Measurements from ENCODE around the gene HAUS7. TPM values are rescaled to one million over a fixed set of nuclear protein-coding genes. Genes with fewer than 3 reads are reported as not detected.

The HAUS7 gene
- total and polyA plus RNA-seq, 5 donors from 2014 or later = 28.0 to 43.1 (median 34.4) TPM

- no peaks in the 10 kb centered on the region for H3K36me3 ChIP-seq (ENCODE audit: control insufficient read depth, insufficient read depth, low read length)
- H3K27ac ChIP-seq (ENCODE audit: insufficient read depth, low read length, poor library complexity, severe bottlenecking) = no peak overlapping the region
- ATAC-seq (ENCODE audit: low read depth in 2 of 2) = no peak
- DNase-seq = no peak
- no peaks in the 10 kb centered on the region for H3K9me3 ChIP-seq (ENCODE audit: control insufficient read depth in 2 of 2, low read length in 2 of 2)
- Mint-ChIP-seq H3K9me3 (peaks cover 0 to 2% (median 0%) of the 10 kb centered on the region in 7 donors), H3K4me1 (peaks cover 0 to 5% (median 0%) of the 10 kb centered on the region in 4 donors), H3K4me3 (no peak overlapping the region), H3K36me3 (no peaks in the 10 kb centered on the region), H3K27ac (no peak overlapping the region), H3K27me3 (peaks cover under 1% of the 10 kb centered on the region)
- no peak overlapping the region for H3K4me3 ChIP-seq (ENCODE audit: low read depth, low read length)
- H3K4me1 ChIP-seq (ENCODE audit: control insufficient read depth, insufficient read depth, low read length, poor library complexity, severe bottlenecking) = no peaks in the 10 kb centered on the region
- H3K27me3 ChIP-seq (ENCODE audit: control insufficient read depth, insufficient read depth, low read length) = no peaks in the 10 kb centered on the region
These were observed 42.9 kb upstream of the HAUS7 start for GRCh38 chrX:153513265-153513664.

GRCh38 chrX:153512501-153512893 lies 42.1 kb upstream of the HAUS7 start:
- no peaks in the 10 kb centered on the region for H3K9me3 ChIP-seq (ENCODE audit: control insufficient read depth in 2 of 2, low read length in 2 of 2)
- peaks cover 0 to 2% (median 0%) of the 10 kb centered on the region in 7 donors for H3K9me3 Mint-ChIP-seq
- H3K4me1 ChIP-seq (ENCODE audit: control insufficient read depth, insufficient read depth, low read length, poor library complexity, severe bottlenecking) = no peaks in the 10 kb centered on the region
- H3K27me3 ChIP-seq (ENCODE audit: control insufficient read depth, insufficient read depth, low read length) = no peaks in the 10 kb centered on the region
- H3K4me1 Mint-ChIP-seq = peaks cover 0 to 9% (median 0%) of the 10 kb centered on the region in 4 donors
- no peaks in the 10 kb centered on the region for H3K27me3 Mint-ChIP-seq
- no peak overlapping the region for H3K27ac Mint-ChIP-seq
- ATAC-seq (ENCODE audit: low read depth in 2 of 2) (no peak), DNase-seq (no peak)
- no peak overlapping the region for H3K4me3 Mint-ChIP-seq
- H3K27ac ChIP-seq (ENCODE audit: insufficient read depth, low read length, poor library complexity, severe bottlenecking) = no peak overlapping the region
- no peaks in the 10 kb centered on the region for H3K36me3 Mint-ChIP-seq
- no peaks in the 10 kb centered on the region for H3K36me3 ChIP-seq (ENCODE audit: control insufficient read depth, insufficient read depth, low read length)
- no peak overlapping the region for H3K4me3 ChIP-seq (ENCODE audit: low read depth, low read length)

GRCh38 chrX:153511784-153512500 lies 41.6 kb upstream of the HAUS7 start:
- Histone ChIP-seq H3K4me1 (ENCODE audit: control insufficient read depth, insufficient read depth, low read length, poor library complexity, severe bottlenecking) (no peaks in the 10 kb centered on the region), H3K4me3 (ENCODE audit: low read depth, low read length) (no peak overlapping the region), H3K9me3 (ENCODE audit: control insufficient read depth in 2 of 2, low read length in 2 of 2) (no peaks in the 10 kb centered on the region), H3K27me3 (ENCODE audit: control insufficient read depth, insufficient read depth, low read length) (no peaks in the 10 kb centered on the region), H3K36me3 (ENCODE audit: control insufficient read depth, insufficient read depth, low read length) (no peaks in the 10 kb centered on the region), H3K27ac (ENCODE audit: insufficient read depth, low read length, poor library complexity, severe bottlenecking) (no peak overlapping the region)
- ATAC-seq (ENCODE audit: low read depth in 2 of 2) (no peak), DNase-seq (no peak)
- Mint-ChIP-seq H3K36me3 (no peaks in the 10 kb centered on the region), H3K27ac (no peak overlapping the region), H3K4me3 (no peak overlapping the region), H3K4me1 (peaks cover 0 to 10% (median 0%) of the 10 kb centered on the region in 4 donors), H3K27me3 (no peaks in the 10 kb centered on the region), H3K9me3 (peaks cover 0 to 2% (median 0%) of the 10 kb centered on the region in 7 donors)

GRCh38 chrX:153510383-153510782 lies 40.0 kb upstream of the HAUS7 start:
- ATAC-seq (ENCODE audit: low read depth in 2 of 2) = no peak
- Mint-ChIP-seq H3K27me3 (no peaks in the 10 kb centered on the region), H3K4me3 (no peak overlapping the region), H3K36me3 (no peaks in the 10 kb centered on the region), H3K9me3 (no peaks in the 10 kb centered on the region), H3K4me1 (peaks cover 0 to 6% (median 0%) of the 10 kb centered on the region in 4 donors), H3K27ac (no peak overlapping the region)
- Histone ChIP-seq H3K36me3 (ENCODE audit: control insufficient read depth, insufficient read depth, low read length) (no peaks in the 10 kb centered on the region), H3K9me3 (ENCODE audit: control insufficient read depth in 2 of 2, low read length in 2 of 2) (no peaks in the 10 kb centered on the region), H3K27me3 (ENCODE audit: control insufficient read depth, insufficient read depth, low read length) (no peaks in the 10 kb centered on the region), H3K4me1 (ENCODE audit: control insufficient read depth, insufficient read depth, low read length, poor library complexity, severe bottlenecking) (no peaks in the 10 kb centered on the region), H3K4me3 (ENCODE audit: low read depth, low read length) (no peak overlapping the region), H3K27ac (ENCODE audit: insufficient read depth, low read length, poor library complexity, severe bottlenecking) (no peak overlapping the region)
- DNase-seq = no peak

- ATAC-seq (ENCODE audit: low read depth in 2 of 2) (no peak), DNase-seq (no peak)
- H3K27me3 ChIP-seq (ENCODE audit: control insufficient read depth, insufficient read depth, low read length) = no peaks in the 10 kb centered on the region
- H3K36me3 Mint-ChIP-seq = no peaks in the 10 kb centered on the region
- H3K9me3 ChIP-seq (ENCODE audit: control insufficient read depth in 2 of 2, low read length in 2 of 2) = no peaks in the 10 kb centered on the region
- no peaks in the 10 kb centered on the region for H3K36me3 ChIP-seq (ENCODE audit: control insufficient read depth, insufficient read depth, low read length)
- no peaks in the 10 kb centered on the region for H3K27me3 Mint-ChIP-seq
- no peak overlapping the region for H3K27ac Mint-ChIP-seq
- no peaks in the 10 kb centered on the region for H3K4me1 ChIP-seq (ENCODE audit: control insufficient read depth, insufficient read depth, low read length, poor library complexity, severe bottlenecking)
- H3K9me3 Mint-ChIP-seq = no peaks in the 10 kb centered on the region
- H3K4me1 Mint-ChIP-seq = peaks cover 0 to 6% (median 0%) of the 10 kb centered on the region in 4 donors
- no peak overlapping the region for H3K4me3 Mint-ChIP-seq
- H3K27ac ChIP-seq (ENCODE audit: insufficient read depth, low read length, poor library complexity, severe bottlenecking) = no peak overlapping the region
- H3K4me3 ChIP-seq (ENCODE audit: low read depth, low read length) = no peak overlapping the region
These were observed 39.2 kb upstream of the HAUS7 start for GRCh38 chrX:153509592-153509991.

- H3K27me3 ChIP-seq (ENCODE audit: control insufficient read depth, insufficient read depth, low read length) = no peaks in the 10 kb centered on the region
- no peak overlapping the region for H3K4me3 ChIP-seq (ENCODE audit: low read depth, low read length)
- Mint-ChIP-seq H3K36me3 (no peaks in the 10 kb centered on the region), H3K27ac (peak overlapping the region in 2 of 3 donors; percentile 31 to 52), H3K9me3 (no peaks in the 10 kb centered on the region), H3K4me1 (peaks cover 0 to 6% (median 0%) of the 10 kb centered on the region in 4 donors), H3K4me3 (no peak overlapping the region), H3K27me3 (no peaks in the 10 kb centered on the region)
- H3K27ac ChIP-seq (ENCODE audit: insufficient read depth, low read length, poor library complexity, severe bottlenecking) = no peak overlapping the region
- no peaks in the 10 kb centered on the region for H3K9me3 ChIP-seq (ENCODE audit: control insufficient read depth in 2 of 2, low read length in 2 of 2)
- no peaks in the 10 kb centered on the region for H3K36me3 ChIP-seq (ENCODE audit: control insufficient read depth, insufficient read depth, low read length)
- H3K4me1 ChIP-seq (ENCODE audit: control insufficient read depth, insufficient read depth, low read length, poor library complexity, severe bottlenecking) = no peaks in the 10 kb centered on the region
- ATAC-seq (ENCODE audit: low read depth in 2 of 2) (peak; percentile 97 to 99), DNase-seq (peak; percentile 66 to 79 (median 72))
These were observed 37.3 kb upstream of the HAUS7 start for GRCh38 chrX:153507484-153508178.

GRCh38 chrX:153505361-153505760 lies 35.0 kb upstream of the HAUS7 start:
- Histone ChIP-seq H3K36me3 (ENCODE audit: control insufficient read depth, insufficient read depth, low read length) (no peaks in the 10 kb centered on the region), H3K4me3 (ENCODE audit: low read depth, low read length) (no peak overlapping the region), H3K27ac (ENCODE audit: insufficient read depth, low read length, poor library complexity, severe bottlenecking) (no peak overlapping the region), H3K27me3 (ENCODE audit: control insufficient read depth, insufficient read depth, low read length) (no peaks in the 10 kb centered on the region), H3K4me1 (ENCODE audit: control insufficient read depth, insufficient read depth, low read length, poor library complexity, severe bottlenecking) (no peaks in the 10 kb centered on the region), H3K9me3 (ENCODE audit: control insufficient read depth in 2 of 2, low read length in 2 of 2) (no peaks in the 10 kb centered on the region)
- peaks cover 0 to 6% (median 0%) of the 10 kb centered on the region in 4 donors for H3K4me1 Mint-ChIP-seq
- H3K27ac Mint-ChIP-seq = peak overlapping the region in 1 of 3 donors; percentile 26
- no peaks in the 10 kb centered on the region for H3K36me3 Mint-ChIP-seq
- no peaks in the 10 kb centered on the region for H3K27me3 Mint-ChIP-seq
- no peak for DNase-seq
- H3K4me3 Mint-ChIP-seq = no peak overlapping the region
- H3K9me3 Mint-ChIP-seq = peaks cover 0 to 6% (median 0%) of the 10 kb centered on the region in 7 donors
- ATAC-seq (ENCODE audit: low read depth in 2 of 2) = no peak

Data from CD4-positive, CD25-positive, alpha-beta regulatory T cell (primary cell).